ENCODE measurements around the gene ASIC1.

The ASIC1 gene

DNA sequence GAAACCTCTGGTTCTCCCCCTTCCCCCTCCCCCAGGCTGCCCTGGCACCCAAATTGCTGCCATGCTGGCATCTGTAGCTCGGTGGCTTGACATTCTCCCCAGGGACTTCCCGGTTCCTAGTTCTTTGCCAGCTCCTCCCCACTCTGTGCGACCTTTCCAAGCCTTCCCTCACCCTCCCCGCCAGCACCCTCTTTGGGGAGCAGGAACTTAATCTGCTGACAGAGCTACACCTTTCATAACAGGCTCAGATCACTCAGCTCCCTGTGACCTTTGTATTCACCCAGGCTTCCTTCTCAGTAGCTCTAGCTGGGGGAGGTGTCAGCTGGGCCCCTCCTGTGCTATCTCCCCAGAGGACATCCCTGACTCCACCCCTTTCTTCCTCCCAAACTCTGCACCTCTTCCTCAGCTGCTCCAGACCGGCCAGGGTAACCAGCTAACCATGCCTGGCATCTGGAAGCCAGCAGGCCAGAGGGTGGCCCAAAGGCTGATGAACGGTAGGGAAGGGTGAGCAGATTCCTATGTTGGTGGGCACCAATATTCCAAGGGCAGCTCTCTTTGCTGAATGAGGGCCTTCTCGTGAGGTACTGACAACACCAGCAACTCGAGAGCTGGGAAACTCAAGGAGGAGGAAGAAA is 52.8 kb downstream of the ASIC1 start:
- DNase-seq: no peak

DNA sequence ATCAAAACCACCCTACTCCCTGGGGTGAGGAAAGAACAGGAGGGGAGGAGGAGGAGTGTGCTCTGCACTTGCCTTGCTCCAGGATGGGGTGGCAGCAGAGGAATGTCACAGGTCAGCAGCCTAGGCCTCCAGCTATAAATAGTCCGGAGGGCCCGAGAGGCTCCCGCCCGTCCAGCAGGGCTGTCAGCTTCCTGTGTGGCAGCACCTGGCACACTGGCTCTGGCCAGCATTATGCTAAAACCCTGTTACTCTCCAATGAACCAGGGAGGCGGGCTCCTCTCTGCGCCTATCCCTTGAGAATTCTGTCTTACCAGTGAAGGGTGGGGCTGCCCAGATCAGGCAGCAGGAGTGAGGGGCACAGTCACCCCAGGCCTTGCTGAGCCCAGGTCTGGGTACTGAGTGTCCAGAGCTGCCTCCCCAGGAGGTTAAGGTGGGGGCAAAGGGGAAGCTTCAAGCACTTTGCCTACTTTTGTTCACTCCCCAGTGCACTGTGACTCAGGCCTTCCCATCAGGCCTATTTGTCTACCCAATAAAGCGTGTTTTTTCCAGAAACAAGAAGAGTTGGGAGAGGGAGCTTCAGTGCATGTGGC is 53.5 kb downstream of the ASIC1 start:
- DNase-seq: no peak

DNA sequence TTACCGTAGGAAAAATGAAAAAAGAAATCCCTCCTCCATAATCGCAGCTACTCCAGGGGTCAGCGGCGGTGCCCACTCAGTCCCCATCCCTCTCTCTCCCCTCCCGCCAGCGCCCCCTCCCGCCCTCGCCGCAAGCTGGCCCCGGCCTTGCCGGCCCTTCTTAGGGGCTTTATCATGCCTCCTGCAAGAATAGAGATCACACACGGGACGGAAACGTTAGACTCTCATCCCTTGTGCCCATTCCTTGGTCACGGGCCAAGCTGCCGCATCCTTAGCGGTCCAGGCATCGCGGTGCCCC is 53.9 kb downstream of the ASIC1 start:
- no peak for DNase-seq

DNA sequence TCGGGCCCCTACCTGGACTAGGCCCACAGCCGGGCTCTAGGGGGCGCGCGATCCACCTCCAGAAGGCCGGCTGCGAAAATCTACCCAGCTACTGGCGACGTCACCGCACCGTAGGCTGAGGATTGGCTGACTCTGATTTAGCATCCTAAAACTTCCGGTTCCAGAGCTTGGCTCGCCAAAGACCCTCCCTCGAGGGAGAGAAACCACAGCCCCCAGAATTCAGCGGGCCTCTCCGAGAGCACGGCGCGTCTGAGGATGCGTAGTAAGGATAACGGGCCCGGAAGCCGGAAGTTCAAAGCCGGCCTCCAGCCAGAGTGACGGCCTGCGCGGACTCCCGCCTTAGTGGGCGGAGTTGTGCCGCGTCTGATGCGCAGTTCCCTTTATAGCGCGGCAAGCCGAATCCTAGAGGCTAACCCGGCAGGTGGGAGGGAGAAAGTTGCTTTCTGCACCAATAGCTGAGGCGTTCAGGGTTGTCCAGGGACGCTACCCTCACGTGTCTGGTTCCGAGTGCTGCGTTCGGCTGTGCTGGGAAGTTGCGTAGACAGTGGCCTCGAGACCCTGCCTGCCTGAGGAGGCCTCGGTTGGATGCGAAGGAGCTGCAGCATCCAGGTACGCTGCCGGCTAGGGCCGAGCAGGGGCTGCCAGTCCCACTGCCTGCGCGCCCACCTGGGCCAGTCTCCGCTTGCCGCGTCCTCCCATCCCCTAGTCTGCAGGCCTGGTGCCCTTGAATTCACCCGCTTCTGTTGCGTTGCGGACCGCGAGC is 54.5 kb downstream of the ASIC1 start, which contains the start of gene COX14:
Gene COX14 (plus strand): TSS at position 544 of the 763 bp plus-strand sequence. CDS start 7,808 bp downstream, outside the sequence.
- DNase-seq: peak; percentile 99

DNA sequence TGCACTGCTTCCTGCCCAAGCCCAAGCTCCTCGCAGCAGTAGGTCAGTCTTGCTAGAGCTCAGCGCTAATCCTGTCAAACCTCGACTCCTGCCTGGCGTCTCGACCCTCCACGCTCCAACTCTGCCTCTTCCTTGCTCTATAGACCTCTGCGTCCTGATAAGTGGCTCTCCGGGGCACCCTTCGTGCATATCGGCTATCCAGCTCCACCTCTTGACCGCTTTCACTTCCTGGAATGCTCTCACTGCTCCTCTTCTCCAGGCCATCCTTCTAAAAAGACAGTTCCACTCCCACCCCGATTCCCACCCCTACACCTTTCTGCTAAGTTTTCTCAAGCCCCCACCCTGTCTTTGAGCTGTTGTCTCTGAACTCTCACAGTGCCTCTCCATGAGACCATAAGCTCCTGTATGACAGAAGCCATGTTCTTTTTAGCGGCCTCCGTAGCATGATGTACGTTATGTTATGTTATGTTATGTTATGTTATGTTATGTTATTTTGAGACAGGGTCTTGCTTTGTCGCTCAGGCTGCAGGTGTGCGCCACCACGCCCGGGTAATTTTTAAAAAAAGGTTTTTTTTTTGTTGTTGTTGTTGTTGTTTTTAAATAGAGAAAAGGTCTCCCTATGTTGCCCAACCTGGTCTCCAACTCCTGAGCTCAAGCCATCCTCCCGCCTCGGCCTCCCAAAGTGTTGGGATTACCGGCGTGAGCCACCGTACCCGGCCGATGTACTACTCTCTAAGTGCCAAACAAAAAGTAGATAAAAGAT is 55.2 kb downstream of the ASIC1 start:
- no peak for DNase-seq

GRCh38 chr12:50117057-50117622 is 59.7 kb downstream of the ASIC1 start:
- DNase-seq: no peak

DNA sequence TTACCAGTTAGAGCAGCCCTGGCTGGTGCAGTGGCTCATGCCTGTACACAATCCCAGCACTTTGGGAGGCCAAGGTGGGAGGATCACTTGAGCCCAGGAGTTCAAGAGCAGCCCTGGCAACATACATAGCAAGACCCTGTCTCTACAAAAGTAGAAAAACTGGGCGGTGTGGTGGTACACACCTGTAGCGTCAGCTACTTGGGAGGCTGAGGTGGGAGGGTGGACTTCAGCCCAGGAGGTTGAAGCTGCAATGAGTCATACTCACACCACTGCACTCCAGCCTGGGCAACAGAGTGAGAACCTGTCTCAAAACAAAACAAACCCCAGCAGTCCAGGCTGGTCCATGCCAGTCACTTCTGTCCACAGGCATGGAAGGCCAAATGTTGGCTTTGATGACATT is 62.0 kb downstream of the ASIC1 start:
- no peak for DNase-seq

DNA sequence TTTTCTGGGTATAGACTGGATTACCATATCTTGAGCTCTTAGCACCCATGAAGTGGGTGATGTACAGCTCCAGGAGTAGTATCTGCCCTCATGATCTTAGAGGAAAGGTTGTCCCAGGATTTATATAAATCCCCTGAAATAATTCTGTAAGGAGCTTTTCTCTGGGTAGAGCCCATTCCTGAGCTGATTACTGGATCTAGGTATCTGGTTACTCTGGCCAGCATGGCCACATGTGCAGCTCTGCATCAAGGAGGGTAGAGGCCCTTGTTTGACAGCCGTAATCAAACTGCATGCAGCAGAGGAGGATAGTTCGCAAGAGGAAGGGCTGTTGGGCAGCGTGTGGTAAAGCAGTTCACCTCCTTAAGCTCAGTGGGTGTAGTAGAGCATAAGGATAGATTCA is 63.1 kb downstream of the ASIC1 start:
- DNase-seq: no peak

GRCh38 chr12:50120953-50121352 is 63.6 kb downstream of the ASIC1 start:
- DNase-seq: no peak

GRCh38 chr12:50121641-50122040 is 64.2 kb downstream of the ASIC1 start:
- no peak for DNase-seq

GRCh38 chr12:50123203-50123602 is 65.8 kb downstream of the ASIC1 start:
- no peak for DNase-seq

DNA sequence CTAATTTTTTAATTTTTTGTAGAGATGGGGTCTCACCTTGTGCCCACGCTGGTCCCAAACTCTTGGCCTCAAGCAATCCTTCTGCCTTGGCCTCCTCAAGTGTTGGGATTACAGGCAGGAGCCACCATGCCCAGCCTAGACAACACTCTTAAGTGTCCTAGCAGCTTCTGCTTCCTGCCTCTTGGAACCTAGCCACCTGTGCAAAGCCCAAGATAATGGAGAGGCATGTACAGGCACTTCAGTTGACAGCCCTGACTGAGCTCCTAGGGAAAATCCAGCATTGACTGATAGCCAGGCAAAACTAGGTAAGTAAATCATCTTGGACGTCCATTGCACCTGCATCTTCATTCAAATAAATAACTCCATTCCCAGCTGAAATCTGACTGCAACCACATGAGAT is 70.2 kb downstream of the ASIC1 start:
- no peak for DNase-seq

GRCh38 chr12:50129290-50129689 is 71.9 kb downstream of the ASIC1 start:
- DNase-seq: no peak

- no peak for DNase-seq
Measured at GRCh38 chr12:50132505-50133135, 75.2 kb downstream of the ASIC1 start.

All from stimulated activated CD4-positive, alpha-beta T cell treated with anti-CD3 and anti-CD28 coated beads, Interleukin-12 subunit alpha, Interleukin-12 subunit beta, amount 100 ng/mL, for 4 hours (primary cell).